Type B pancreatic cell (in vitro differentiated cells): Measurements from ENCODE around the gene ASCC2. TPM values are rescaled to one million over a fixed set of nuclear protein-coding genes. Genes with fewer than 3 reads are reported as not detected.
A peak's percentile ranks its signal among the peaks of the same experiment; 100 is the strongest.

Experiments used
- DNase-seq: peaks from one replicate; pipeline ENCODE4 v3.0.0; 2021; ENCODE audit warnings: mixed read lengths; ENCODE audit not compliant: unreplicated experiment; ENCODE audit errors: extremely low spot score
- H3K27ac Mint-ChIP-seq: 2 replicates; pipeline ENCODE4 v1.8.0; 2021; ENCODE audit warnings: mild to moderate bottlenecking, mixed read lengths
- H3K27me3 Mint-ChIP-seq: 2 replicates; pipeline ENCODE4 v1.8.0; 2021; ENCODE audit warnings: mixed read lengths
- H3K36me3 Mint-ChIP-seq: 2 replicates; pipeline ENCODE4 v1.8.0; 2021; ENCODE audit warnings: mixed read lengths
- H3K4me1 Mint-ChIP-seq: one replicate; pipeline ENCODE4 v1.8.0; 2021; ENCODE audit warnings: mixed read lengths; ENCODE audit not compliant: unreplicated experiment
- H3K4me3 Mint-ChIP-seq: 2 replicates; pipeline ENCODE4 v1.8.0; 2021; ENCODE audit warnings: mild to moderate bottlenecking, mixed read lengths
- H3K9me3 Mint-ChIP-seq: 2 replicates; pipeline ENCODE4 v1.8.0; 2021; ENCODE audit warnings: mixed read lengths
- total RNA-seq: library from RNA; stranded (reverse); gene quantifications from 2 replicates; pipeline ENCODE4 v1.2.1, GENCODE V29; 2021; ENCODE audit warnings: low replicate concordance
- TF ChIP-seq, protein P1 (sequence below): fragments of 200-600 bp; sonication (generic); conservative IDR thresholded peaks from 2 replicates; pipeline ENCODE4 v1.5.0; 2021; ENCODE audit warnings: antibody characterized with exemption, mild to moderate bottlenecking

Gene ASCC2
- total RNA-seq, 1 donor from 2014 or later, result 47.6 TPM

- Mint-ChIP-seq H3K36me3 (no peaks in the 10 kb centered on the region), H3K4me1 (peaks cover 6% of the 10 kb centered on the region), H3K27me3 (no peaks in the 10 kb centered on the region), H3K9me3 (no peaks in the 10 kb centered on the region), H3K27ac (peak within 1 kb of the TSS; percentile 85), H3K4me3 (peak within 1 kb of the TSS; percentile 63)
- DNase-seq, result peak; percentile 98
- TF ChIP-seq, protein P1, sequence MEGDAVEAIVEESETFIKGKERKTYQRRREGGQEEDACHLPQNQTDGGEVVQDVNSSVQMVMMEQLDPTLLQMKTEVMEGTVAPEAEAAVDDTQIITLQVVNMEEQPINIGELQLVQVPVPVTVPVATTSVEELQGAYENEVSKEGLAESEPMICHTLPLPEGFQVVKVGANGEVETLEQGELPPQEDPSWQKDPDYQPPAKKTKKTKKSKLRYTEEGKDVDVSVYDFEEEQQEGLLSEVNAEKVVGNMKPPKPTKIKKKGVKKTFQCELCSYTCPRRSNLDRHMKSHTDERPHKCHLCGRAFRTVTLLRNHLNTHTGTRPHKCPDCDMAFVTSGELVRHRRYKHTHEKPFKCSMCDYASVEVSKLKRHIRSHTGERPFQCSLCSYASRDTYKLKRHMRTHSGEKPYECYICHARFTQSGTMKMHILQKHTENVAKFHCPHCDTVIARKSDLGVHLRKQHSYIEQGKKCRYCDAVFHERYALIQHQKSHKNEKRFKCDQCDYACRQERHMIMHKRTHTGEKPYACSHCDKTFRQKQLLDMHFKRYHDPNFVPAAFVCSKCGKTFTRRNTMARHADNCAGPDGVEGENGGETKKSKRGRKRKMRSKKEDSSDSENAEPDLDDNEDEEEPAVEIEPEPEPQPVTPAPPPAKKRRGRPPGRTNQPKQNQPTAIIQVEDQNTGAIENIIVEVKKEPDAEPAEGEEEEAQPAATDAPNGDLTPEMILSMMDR, result peak; percentile 70
Observed at GRCh38 chr22:29883045-29883774, 45.1 kb upstream of the ASCC2 start, which contains the start of gene MTMR3. Gene MTMR3 (plus strand): TSS chr22:29883174. CDS start chr22:29971060, 87,886 bp downstream.

DNA sequence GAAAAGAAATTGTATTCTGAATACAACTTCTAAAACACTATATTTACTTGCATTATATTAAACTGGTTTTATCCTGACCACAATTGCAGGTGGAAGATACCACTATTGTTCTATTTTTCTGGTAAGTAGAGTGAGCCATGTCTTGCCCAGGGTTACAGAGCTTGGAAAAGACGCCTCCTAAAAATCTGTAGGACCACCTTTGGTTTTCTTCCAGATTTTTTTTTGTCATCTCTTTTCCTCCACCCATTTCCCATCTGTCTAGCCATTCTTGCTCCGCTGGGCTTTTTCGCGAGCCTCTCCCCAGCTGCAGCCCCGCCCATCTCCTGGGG lies 44.6 kb upstream of the ASCC2 start:
- Mint-ChIP-seq H3K4me1 (peaks cover 6% of the 10 kb centered on the region), H3K36me3 (no peaks in the 10 kb centered on the region), H3K9me3 (no peaks in the 10 kb centered on the region), H3K27ac (peak overlapping the region; percentile 33), H3K27me3 (no peaks in the 10 kb centered on the region), H3K4me3 (no peak overlapping the region)
- no peak for DNase-seq
- TF ChIP-seq, protein P1, result no peak

GRCh38 chr22:29879753-29880152 lies 41.7 kb upstream of the ASCC2 start:
- H3K4me1 Mint-ChIP-seq, result peaks cover 6% of the 10 kb centered on the region
- TF ChIP-seq, protein P1, result no peak
- no peaks in the 10 kb centered on the region for H3K9me3 Mint-ChIP-seq
- no peak overlapping the region for H3K27ac Mint-ChIP-seq
- H3K4me3 Mint-ChIP-seq, result no peak overlapping the region
- peak; percentile 48 for DNase-seq
- peaks cover 4% of the 10 kb centered on the region for H3K27me3 Mint-ChIP-seq
- no peaks in the 10 kb centered on the region for H3K36me3 Mint-ChIP-seq

- H3K4me1 Mint-ChIP-seq, result no peaks in the 10 kb centered on the region
- DNase-seq, result no peak
- TF ChIP-seq, protein P1, result no peak
- no peak overlapping the region for H3K4me3 Mint-ChIP-seq
- H3K36me3 Mint-ChIP-seq, result no peaks in the 10 kb centered on the region
- H3K9me3 Mint-ChIP-seq, result no peaks in the 10 kb centered on the region
- no peak overlapping the region for H3K27ac Mint-ChIP-seq
- H3K27me3 Mint-ChIP-seq, result peaks cover 4% of the 10 kb centered on the region
Observed at GRCh38 chr22:29877620-29878019, 39.5 kb upstream of the ASCC2 start.

- H3K4me3 Mint-ChIP-seq, result no peak overlapping the region
- no peaks in the 10 kb centered on the region for H3K9me3 Mint-ChIP-seq
- no peaks in the 10 kb centered on the region for H3K36me3 Mint-ChIP-seq
- peaks cover 4% of the 10 kb centered on the region for H3K27me3 Mint-ChIP-seq
- TF ChIP-seq, protein P1, result no peak
- DNase-seq, result no peak
- peaks cover 13% of the 10 kb centered on the region for H3K4me1 Mint-ChIP-seq
- H3K27ac Mint-ChIP-seq, result no peak overlapping the region
Observed at GRCh38 chr22:29873943-29874342, 35.9 kb upstream of the ASCC2 start.
